ENCODE measurements around the gene NMBR.
"Not testable (repeated sequence)": the region's sequence is repeated elsewhere in the genome, so short reads cannot be mapped to it uniquely, and the experiment has no call there.

The NMBR gene

GRCh38 chr6:142051404-142051803, 95.5 kb downstream of the NMBR start:
- no peak for DNase-seq

GRCh38 chr6:142048593-142048980, 98.3 kb downstream of the NMBR start:
- DNase-seq: no peak

GRCh38 chr6:142047934-142048592, 98.9 kb downstream of the NMBR start:
- no peak for DNase-seq

GRCh38 chr6:142045380-142046278, 101.3 kb downstream of the NMBR start:
- DNase-seq: no peak

GRCh38 chr6:142035890-142036289, 111.0 kb downstream of the NMBR start:
- DNase-seq: no peak

GRCh38 chr6:142031035-142031434, 115.9 kb downstream of the NMBR start:
- DNase-seq: no peak

- DNase-seq: no peak
Observed at GRCh38 chr6:142030115-142030619, 116.8 kb downstream of the NMBR start.

- DNase-seq: no peak
Observed at GRCh38 chr6:142028527-142028926, 118.4 kb downstream of the NMBR start.

GRCh38 chr6:142027804-142028203, 119.1 kb downstream of the NMBR start:
- not testable (repeated sequence) for DNase-seq

GRCh38 chr6:142027074-142027473, 119.8 kb downstream of the NMBR start:
- DNase-seq: no peak

GRCh38 chr6:142026471-142026870, 120.5 kb downstream of the NMBR start:
- no peak for DNase-seq

Measured in activated CD4-positive, alpha-beta T cell treated with anti-CD3 and anti-CD28 coated beads, Interleukin-2, Interleukin-6, amounts not matched to agents 100 ng/mL and 50 ng/mL, durations not matched to agents 16 hours and 8 hours (primary cell).